Measurements from ENCODE around the gene BMAL2. TPM values are rescaled to one million over a fixed set of nuclear protein-coding genes. Genes with fewer than 3 reads are reported as not detected.

Gene BMAL2
- polyA plus RNA-seq, 2 of the 4 experiments (the other 2 are of a cell fraction), result 13.5 to 23.1 TPM

GRCh38 chr12:27303139-27304111, 29.2 kb upstream of the BMAL2 start (continued):
- no peak for TF ChIP-seq CTCF (IDR thresholded peaks at IDR 0.05)
- no peak for TF ChIP-seq POLR2A (IDR thresholded peaks at IDR 0.05; ENCODE audit: low read length)
- no peak for TF ChIP-seq RCOR1 (IDR thresholded peaks at IDR 0.05; ENCODE audit: low read depth, low read length)
- no peak for TF ChIP-seq EHF (CRISPR knock-in tag; IDR thresholded peaks at IDR 0.05)

DNA sequence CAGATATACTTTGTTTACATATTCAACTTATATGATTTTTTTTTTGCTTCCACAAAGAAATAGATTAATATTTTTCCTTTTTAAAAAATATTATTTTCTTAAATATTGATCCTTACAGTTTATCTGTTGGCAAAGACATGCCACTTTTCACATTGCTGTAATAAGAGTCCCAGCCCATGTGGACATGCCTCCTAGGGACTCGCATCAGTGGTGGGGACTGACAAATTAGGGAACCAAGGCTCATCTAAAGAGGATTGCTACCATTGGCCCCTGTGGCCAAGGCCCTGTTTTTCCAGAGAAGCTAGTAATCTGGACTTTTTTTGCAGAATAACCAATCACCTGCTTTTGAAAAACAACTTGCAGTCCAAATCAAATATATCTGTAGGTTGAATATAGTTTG, 27.8 kb upstream of the BMAL2 start:
- Histone ChIP-seq H3K9me3 (no peaks in the 10 kb centered on the region), H3K27ac (no peak overlapping the region), H3K4me2 (no peak overlapping the region), H3K4me1 (peaks cover 10% of the 10 kb centered on the region; the same call in 2 of the 3 replicates), H3K4me3 (no peak overlapping the region)
- TF ChIP-seq FOSB (CRISPR knock-in tag; IDR thresholded peaks at IDR 0.05), result no peak
- no peak for TF ChIP-seq HMGXB4 (CRISPR knock-in tag; IDR thresholded peaks at IDR 0.05; ENCODE audit: borderline replicate concordance)
- TF ChIP-seq ESRRA (IDR thresholded peaks at IDR 0.05; ENCODE audit: borderline replicate concordance, low read length), result no peak
- TF ChIP-seq HOXB13 (CRISPR knock-in tag; IDR thresholded peaks at IDR 0.05; ENCODE audit: low read depth), result no peak
- TF ChIP-seq, protein P1, sequence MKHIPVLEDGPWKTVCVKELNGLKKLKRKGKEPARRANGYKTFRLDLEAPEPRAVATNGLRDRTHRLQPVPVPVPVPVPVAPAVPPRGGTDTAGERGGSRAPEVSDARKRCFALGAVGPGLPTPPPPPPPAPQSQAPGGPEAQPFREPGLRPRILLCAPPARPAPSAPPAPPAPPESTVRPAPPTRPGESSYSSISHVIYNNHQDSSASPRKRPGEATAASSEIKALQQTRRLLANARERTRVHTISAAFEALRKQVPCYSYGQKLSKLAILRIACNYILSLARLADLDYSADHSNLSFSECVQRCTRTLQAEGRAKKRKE (CRISPR knock-in tag; IDR thresholded peaks at IDR 0.05; ENCODE audit: low read depth), result no peak
- no peak for TF ChIP-seq USF2 (IDR thresholded peaks at IDR 0.05)
- no peak for TF ChIP-seq POLR2A (IDR thresholded peaks at IDR 0.05; ENCODE audit: low read length)
- TF ChIP-seq JUNB (IDR thresholded peaks at IDR 0.05), result no peak
- no peak for TF ChIP-seq JUN (IDR thresholded peaks at IDR 0.05)
- TF ChIP-seq, protein P2, sequence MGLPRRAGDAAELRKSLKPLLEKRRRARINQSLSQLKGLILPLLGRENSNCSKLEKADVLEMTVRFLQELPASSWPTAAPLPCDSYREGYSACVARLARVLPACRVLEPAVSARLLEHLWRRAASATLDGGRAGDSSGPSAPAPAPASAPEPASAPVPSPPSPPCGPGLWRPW (IDR thresholded peaks at IDR 0.05), result no peak
- no peak for TF ChIP-seq RAD21 (conservative IDR thresholded peaks at IDR 0.05 in 1 of 2, IDR thresholded peaks at IDR 0.05 in 1 of 2)
- no peak for TF ChIP-seq POLR2AphosphoS2 (conservative IDR thresholded peaks at IDR 0.05; ENCODE audit: low read length)
- no peak for TF ChIP-seq MAFK (IDR thresholded peaks at IDR 0.05; ENCODE audit: partially characterized antibody)
- TF ChIP-seq NR3C1 (IDR thresholded peaks at IDR 0.05), result no peak
- TF ChIP-seq NPAS2 (CRISPR knock-in tag; IDR thresholded peaks at IDR 0.05; ENCODE audit: borderline replicate concordance), result no peak
- TF ChIP-seq HOXB5 (CRISPR knock-in tag; IDR thresholded peaks at IDR 0.05), result no peak
- no peak for ATAC-seq
- ChIA-PET CTCF (interaction anchor here (0.7 to 10.6 kb wide), 11 partner anchors 8 to 451 kb away, joined by 3 to 104 read pairs (median 4); partner anchors contain the start of genes MED21 and TM7SF3), POLR2A (interaction anchor here (0.8 to 2.9 kb wide), 4 partner anchors 19 to 291 kb away, joined by 3 to 17 read pairs (median 4); partner anchors contain the start of genes MED21 and TM7SF3)
- FAIRE-seq, result no peak
- no peak for DNase-seq (ENCODE audit: low read depth in 1 of 2, low spot score in 1 of 2)
- 88% methylated on average over 1 of the region's 1 CpG for WGBS (ENCODE audit: missing lambda C conversion rate)
